ENCODE results near the gene PC.
"Not testable (repeated sequence)": the region's sequence is repeated elsewhere in the genome, so short reads cannot be mapped to it uniquely, and the experiment has no call there.

PC gene, protein sequence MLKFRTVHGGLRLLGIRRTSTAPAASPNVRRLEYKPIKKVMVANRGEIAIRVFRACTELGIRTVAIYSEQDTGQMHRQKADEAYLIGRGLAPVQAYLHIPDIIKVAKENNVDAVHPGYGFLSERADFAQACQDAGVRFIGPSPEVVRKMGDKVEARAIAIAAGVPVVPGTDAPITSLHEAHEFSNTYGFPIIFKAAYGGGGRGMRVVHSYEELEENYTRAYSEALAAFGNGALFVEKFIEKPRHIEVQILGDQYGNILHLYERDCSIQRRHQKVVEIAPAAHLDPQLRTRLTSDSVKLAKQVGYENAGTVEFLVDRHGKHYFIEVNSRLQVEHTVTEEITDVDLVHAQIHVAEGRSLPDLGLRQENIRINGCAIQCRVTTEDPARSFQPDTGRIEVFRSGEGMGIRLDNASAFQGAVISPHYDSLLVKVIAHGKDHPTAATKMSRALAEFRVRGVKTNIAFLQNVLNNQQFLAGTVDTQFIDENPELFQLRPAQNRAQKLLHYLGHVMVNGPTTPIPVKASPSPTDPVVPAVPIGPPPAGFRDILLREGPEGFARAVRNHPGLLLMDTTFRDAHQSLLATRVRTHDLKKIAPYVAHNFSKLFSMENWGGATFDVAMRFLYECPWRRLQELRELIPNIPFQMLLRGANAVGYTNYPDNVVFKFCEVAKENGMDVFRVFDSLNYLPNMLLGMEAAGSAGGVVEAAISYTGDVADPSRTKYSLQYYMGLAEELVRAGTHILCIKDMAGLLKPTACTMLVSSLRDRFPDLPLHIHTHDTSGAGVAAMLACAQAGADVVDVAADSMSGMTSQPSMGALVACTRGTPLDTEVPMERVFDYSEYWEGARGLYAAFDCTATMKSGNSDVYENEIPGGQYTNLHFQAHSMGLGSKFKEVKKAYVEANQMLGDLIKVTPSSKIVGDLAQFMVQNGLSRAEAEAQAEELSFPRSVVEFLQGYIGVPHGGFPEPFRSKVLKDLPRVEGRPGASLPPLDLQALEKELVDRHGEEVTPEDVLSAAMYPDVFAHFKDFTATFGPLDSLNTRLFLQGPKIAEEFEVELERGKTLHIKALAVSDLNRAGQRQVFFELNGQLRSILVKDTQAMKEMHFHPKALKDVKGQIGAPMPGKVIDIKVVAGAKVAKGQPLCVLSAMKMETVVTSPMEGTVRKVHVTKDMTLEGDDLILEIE

DNA sequence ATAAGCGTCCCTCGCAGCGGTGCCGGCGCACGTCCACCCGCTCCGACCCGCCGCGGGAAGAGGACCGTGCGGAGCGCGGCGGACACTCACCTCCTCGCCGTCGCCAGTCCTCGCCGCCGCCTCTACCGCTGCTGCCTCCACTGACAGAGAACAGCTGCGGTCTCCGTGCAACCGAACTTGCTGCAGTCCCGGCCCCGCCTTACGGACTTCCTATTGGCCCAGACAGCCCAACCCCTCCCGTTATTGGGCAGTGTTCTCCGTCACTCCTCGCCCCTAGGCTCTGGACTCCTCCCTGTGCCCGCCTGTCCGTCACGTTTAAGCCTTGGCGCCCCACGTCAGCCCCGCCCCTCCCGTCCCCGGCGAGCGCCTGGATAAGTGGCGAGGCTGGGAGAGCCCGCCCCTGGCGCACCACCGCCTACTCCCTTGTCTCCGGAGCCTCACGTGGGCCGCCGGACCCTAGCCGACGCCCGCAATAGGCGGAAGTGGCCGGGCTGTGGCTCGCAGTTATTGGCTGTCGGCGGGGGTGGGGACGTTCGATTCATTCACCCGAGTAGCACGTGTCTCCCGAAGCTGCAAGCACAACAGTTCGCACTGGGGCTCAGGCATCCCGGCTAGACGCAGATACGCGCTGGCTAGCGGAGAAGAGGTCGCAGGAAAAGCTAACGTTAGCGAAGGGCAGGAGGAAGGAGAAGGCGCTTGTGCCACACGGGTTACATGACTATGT is at the start of gene PC:
Gene PC, minus strand, starts transcription at position 152 of the 724 bp plus-strand sequence. CDS start 86,224 bp downstream, outside the sequence.
- peak; percentile 100 for DNase-seq (ENCODE audit: low spot score)

DNA sequence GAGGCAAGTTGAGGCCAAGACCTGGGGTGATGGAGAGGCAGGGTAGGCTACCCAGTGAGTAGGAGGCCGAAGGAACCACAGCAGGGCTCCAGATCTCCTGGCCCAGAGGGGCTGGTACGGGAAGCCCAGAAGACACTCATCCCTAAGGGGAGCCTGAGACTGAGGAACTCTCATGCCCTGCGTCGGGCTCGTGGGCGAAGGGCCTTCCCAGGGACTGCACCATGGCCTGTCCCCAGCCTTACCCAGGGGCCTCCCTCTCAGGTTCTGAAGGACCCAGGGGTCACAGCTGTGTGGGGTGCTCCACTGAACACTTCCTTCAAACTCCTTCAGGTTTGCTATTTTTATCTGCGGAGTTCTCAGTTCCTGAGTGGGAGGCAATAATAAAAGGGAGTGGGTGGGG is 48.9 kb upstream of the PC start:
- no peak for DNase-seq (ENCODE audit: low spot score)

DNA sequence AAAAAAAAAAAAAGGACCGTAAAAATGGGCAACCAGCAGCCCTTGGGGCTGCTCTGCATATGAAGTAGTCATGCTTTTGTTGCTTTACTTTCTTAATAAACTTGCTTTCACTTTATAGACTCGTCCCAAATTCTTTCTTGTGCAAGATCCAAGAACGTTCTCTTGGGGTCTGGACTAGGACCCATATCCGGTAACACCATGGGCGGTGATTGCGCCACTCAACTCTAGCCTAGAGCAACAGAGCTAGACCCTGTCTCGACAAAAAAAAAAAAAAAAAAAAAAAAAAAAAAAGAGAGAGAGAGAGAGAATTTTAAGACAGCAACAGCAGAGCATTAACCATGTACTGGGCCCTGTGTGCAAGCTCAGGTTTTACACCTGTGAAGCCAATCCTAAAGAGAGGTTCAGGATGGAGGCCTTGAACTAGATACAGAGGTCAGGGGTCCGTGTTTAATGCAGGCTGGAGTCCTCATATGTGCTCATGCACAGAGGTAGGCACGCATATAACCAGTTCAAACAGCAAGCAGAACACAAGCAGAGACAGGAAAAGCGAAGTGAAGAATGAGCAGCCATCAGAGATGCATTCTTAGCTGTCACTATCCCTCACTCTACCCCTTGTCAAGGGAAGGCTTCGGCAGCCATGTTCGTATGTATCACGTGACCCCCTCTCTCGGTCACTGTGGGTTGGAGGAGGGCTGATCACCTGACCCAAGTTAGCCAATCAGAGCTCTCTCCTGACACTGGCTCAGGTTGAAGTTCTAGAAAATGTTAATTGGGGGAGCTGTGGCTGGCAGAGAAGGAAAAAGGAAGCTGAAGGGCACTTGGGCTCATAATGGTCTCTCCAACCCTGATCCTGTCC is 48.1 kb upstream of the PC start:
- peak; percentile 55 for DNase-seq (ENCODE audit: low spot score)

DNA sequence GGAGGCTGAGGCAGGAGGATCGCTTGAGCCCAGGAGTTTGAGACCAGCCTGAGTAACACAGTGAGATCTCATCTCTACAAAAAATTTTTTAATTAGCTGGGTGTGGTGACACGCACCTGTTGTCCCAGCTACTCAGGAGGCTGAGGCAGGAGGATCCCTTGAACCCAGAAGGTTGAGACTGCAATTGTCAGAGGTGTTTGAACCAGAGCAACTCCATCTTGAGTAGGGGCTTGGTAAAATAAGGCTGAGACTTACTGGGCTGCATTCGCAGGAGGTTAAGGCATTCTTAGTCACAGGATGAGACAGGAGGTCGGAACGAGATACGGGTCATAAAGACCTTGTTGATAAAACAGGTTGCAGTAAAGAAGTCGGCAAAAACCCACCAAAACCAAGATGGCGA is 47.0 kb upstream of the PC start:
- not testable (repeated sequence) for DNase-seq (ENCODE audit: low spot score)

DNA sequence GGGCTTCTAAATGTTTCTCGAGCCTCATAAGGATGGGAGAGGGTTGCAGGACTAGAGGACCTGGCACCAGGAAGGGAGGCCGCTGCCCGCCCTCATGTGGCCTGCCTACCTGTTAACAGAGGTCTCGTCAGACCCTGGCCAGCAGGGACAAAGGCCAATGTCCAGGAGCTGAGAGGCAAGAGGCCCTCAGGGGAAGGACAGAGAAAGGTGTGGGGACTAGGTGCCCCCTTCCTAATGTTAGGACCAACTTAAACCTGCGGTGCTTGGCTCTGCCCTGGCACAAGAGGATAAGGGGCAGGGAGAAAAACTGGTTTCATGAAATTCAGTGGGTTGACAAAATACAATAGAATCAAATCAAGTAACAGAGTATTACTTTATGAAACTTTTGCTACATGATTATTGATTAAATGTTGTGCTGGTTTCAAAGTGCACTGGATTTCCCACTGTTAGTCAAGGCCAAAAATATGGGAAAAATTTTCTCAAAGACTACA is 44.8 kb upstream of the PC start:
- DNase-seq (ENCODE audit: low spot score): no peak

DNA sequence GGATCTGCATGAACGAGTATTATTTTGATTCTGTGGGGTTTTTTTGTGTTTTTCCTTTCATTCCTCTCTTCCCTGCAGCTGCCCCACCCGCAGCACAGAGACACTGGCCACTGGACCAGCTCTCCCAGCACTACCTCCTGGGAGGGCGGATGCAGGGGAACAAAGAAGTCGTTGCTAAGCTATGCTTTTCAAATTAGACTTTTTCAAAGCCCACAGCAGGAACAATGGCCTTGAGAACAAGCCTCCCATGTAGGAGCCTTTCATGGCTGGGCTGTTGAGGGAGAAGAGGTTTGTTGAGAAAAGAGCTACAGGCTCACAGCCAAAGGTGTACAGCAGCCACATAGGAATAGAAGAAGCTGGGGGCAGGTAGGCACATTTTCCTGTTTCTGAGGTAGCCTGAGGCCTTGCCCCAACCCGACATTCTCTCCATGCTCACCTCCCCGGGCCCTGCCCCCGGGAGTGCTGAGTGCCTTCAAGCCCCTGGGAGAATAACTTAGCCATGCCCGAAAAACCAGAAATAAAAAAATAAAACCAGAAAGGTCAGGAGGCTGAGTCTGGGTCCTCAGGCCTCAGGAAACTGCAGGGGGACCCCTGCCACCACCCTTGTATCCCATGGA is 44.2 kb upstream of the PC start:
- DNase-seq (ENCODE audit: low spot score): no peak

DNA sequence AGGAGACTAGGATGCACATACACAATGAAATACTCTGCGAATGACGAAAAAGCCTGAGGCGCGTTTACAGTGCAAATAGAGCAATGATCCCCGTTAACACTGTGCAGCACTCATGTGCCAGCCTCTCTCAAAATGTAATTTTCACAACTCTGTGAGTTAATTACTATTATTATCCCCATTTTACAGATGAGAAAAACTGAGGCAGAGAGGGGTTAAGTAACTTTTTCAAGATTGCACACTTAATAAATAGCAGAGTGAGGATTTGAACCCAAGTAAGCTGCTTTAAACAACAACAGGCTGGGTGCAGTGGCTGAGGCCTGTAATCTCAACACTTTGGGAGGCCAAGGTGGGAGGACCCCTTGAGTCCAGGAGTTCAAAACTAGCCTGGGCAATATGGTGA is 43.1 kb upstream of the PC start:
- DNase-seq (ENCODE audit: low spot score): no peak

DNA sequence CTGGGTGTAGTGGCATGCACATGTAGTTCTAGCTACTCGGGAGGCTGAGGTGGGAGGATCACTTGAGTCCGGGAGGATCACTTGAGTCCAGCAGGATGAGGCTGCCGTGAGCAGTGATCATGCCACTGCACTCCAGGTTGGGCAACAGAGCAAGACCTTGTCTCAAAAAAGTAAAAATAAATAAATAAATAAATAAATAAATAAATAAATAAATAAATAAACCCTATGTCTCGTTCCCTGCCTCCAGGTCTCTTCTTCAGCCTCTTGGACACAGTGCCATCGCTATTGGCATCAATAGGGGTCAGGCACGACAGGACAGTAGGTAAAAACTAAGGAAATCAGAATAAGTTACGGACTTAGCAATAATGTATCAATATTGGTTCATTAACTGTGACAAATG is 41.4 kb upstream of the PC start:
- DNase-seq (ENCODE audit: low spot score): no peak

DNA sequence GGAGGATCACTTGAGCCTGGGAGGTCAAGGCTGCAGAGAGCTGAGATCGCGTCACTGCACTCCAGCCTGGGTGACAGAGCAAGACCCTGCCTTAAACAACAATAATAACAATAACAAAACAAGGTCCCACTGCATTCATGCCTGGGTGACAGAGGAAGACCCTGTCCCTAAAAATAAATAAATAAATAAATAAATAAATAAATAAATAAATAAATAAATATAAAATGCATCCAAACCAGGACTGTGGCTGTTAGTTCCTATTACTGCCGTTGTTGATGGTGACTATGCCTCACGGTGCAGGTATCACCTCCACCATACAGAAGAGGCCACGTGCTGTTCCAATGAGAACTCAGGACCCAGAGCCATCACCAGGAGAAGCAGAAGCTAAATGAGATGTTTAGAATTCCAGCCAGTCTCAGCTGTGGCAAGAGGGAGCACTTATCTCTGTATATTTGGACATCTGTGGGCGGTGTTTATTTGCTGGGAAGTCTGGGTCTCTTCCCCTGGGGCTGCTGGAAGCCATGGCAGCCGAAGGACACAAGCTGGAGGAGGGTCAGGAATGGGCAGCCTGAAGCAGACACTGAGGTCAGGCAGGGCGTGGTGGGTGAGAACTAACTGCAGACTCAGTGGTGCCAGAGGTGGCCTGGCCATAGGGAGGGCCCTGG is 38.6 kb upstream of the PC start:
- DNase-seq (ENCODE audit: low spot score): no peak

DNA sequence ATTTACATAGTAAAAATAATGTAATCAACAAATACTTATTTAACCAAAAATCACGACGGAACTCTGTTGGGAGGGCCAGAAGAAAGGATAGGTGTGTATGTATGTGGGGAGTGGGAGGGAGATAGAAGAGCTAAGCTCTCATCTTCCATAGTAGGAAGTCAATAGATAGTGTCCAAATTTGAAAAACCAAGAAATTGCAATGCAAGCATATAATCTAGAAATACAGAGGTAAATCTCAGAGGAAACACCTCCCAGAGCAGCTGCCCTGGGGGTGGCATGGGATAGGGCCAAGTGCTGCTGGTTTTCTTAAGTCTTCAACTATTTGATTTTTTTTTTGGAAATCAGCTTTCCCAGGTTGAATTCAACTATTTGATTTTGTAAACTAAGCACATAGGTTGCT is 33.9 kb upstream of the PC start:
- DNase-seq (ENCODE audit: low spot score): no peak

DNA sequence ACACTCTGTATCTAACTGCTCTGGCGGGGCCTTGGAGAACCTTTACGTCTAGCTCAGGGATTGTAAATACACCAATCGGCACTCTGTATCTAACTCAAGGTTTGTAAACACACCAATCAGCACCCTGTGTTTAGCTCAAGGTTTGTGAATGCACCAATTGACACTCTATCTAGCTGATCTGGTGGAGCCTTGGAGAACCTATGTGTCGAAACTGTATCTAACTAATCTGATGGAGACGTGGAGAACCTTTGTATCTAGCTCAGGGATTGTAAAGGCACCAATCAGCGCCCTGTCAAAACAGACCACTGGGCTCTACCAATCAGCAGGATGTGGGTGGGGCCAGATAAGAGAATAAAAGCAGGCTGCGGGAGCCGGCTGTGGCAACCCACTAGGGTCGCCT is 31.2 kb upstream of the PC start:
- DNase-seq (ENCODE audit: low spot score): not testable (repeated sequence)

DNA sequence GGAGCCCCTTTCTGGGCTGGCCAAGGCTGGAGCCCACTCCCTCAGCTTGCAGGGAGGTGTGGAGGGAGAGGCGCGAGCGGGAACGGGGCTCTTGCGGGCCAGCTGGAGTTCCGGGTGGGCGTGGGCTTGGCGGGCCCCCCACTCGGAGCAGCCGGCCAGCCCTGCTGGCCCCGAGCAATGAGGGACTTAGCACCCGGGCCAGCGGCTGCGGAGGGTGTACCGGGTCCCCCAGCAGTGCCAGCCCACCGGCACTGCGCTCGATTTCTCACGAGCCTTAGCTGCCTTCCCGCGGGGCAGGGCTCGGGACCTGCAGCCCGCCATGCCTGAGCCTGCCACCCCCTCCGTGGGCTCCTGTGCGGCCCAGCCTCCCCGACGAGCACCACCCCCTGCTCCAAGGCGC is 30.6 kb upstream of the PC start:
- not testable (repeated sequence) for DNase-seq (ENCODE audit: low spot score)

DNA sequence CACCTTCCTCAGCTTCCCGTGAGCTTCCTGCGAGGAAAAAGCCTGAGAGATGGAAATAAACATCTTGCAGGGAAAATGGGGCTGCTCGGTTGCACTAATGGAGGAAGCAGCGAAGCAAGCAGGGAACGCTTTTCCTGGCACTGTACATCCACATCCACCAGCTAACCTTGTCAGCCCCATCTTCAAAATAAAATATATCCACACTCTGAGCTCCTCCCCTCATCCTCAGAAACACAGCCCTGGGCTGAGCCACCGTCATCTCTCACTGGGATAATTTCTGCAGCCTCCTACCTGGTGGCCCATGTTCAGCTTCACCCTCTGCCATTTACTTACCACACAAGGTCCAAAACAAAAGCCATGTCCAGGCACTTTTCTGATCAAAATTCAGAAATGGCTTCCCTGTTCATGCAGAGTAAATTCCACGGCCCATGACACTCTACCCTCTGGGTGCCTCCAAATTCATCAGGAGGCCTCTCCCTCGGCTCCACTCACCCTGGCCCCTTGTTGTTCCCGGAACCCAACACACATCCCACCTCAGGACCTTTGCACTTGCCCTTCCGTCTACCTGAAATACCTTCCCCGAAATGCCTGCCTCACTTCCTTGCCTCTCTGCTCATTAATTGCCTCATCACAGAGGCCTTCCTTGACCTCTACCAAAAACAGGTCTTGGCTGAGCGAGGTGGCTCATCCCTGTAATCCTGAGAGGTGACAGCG is 29.9 kb upstream of the PC start:
- no peak for DNase-seq (ENCODE audit: low spot score)

DNA sequence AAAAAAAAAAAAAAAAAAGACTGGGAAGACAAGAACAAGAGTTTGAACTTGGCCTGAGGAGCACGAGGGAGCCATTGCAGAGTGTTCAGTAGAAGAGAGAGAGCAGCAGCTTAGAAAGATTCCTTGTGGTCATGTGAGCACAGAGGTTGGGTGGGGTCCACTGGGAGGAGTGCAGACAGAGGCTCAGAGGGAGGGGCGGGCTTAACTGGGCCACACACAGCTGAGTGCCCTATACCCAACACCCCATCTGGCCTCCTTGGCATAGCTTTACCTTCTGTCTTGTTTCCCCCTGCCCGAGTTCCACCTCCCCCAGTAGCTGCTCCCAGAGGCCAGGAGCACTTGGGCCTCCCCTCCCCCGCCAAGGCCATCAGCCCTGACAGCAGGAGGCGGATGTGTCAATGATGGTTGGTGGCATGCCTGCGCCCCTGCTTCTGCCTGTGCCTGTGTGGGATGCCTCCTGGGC is 29.0 kb upstream of the PC start:
- DNase-seq (ENCODE audit: low spot score): no peak

DNA sequence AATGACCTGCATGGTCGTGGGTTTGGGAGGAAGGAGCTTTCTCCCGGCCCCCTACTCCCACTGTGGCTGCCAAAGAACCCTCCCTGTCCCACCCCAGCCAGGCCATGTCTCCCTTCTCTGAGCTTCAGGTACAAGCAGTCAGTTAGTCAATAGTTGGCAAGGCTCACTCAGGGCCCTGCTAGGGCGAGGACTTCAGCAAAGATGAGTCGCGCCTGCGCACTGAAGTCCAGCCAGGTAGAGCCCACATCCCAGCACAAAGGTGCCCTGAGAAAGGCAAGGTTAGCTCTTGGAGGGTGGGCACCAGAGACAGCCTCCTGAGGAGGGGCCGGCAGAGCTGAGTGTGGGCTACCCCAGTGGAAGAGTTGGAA is 28.0 kb upstream of the PC start:
- DNase-seq (ENCODE audit: low spot score): no peak

DNA sequence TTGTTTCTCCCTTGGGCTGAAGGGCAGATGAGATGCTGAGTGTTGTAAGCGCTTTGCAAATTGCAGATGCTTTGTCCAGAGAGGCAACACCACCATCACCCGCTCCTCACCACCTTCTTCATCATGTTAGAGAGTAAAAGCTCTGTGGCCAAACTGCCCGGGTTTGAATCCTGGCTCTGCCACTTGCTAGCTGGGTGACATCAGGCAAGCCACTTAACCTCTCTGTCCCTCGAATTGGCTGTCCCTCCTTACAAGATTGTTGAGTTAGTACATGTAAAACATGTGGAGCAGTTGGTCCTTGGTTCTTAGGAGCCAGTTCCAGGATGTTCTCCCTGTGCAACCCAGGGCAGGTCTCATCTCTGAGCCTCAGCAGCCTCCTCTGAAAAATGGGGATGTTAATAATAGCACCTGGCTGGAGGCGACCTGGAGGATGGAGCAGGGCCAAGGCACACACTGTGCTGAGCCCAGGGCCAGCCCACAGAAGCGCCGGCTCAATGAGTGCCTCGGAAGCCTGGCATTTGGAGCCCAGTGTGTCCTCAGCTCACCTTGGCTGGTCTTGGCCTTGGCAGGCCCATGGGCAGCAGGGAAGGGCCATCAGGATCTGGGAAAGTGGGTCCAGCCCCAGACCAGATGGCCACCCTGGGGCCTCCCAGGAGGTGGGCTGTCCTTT is 27.5 kb upstream of the PC start:
- no peak for DNase-seq (ENCODE audit: low spot score)

DNA sequence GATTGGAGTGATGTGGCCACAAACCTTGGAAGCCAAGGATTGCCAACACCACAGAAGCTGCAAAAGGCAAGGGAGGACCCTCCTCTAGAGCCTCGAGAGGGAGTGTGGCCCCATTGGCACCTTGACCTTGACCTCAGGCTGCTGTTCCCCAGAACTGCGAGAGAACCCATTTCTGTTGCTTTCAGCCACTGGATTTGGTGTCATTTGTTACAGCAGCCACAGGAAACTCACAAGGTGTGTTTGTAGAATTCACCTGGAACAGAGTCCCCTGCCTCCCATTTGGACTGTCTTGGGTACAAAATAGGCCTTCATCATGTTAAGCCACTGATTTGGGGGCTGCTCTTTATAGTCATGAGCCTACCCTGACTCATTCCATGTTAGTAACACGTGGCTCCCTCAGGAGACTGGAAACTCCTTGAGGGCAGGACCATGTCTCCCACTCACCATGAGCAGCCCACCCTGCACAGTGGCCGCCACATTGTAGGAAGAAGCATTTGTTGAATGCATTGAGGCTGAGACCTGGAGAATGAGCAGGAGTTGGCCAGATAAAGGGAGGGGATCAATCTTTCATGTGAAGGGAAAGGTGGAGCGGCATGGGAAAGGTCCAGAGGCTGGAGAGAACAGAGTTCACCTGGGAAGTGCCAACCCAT is 25.2 kb upstream of the PC start:
- no peak for DNase-seq (ENCODE audit: low spot score)

All from putamen (tissue), 1 donor.